HG03342 (cell line): ENCODE data around the gene PITRM1.

ENCODE experiments used
- ATAC-seq: cut with Tn5 transposase; IDR thresholded peaks from one replicate; pipeline ENCODE4 v1.9.1; 2021; ENCODE audit warnings: mild to moderate bottlenecking, moderate library complexity; ENCODE audit not compliant: unreplicated experiment

PITRM1 gene

DNA sequence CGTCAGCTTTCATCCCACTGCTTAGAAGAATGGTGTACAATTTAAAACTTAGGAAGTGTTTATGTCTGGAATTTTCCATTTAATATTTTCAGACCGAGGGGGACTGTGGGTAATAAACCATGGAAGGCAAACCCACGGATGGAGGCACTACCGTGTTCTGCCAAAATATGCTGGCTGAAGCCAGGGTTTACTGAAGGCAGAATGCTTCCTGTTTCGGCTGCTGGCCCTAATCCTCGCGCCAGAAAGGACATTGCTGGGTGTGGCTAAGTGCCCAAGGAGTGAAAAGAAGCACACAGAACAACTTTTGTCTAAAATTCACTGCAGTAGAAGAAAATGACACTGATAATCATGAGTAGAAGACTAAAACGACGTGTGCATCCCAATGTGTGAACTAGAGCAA is 32.3 kb downstream of the PITRM1 start:
- no peak for ATAC-seq

DNA sequence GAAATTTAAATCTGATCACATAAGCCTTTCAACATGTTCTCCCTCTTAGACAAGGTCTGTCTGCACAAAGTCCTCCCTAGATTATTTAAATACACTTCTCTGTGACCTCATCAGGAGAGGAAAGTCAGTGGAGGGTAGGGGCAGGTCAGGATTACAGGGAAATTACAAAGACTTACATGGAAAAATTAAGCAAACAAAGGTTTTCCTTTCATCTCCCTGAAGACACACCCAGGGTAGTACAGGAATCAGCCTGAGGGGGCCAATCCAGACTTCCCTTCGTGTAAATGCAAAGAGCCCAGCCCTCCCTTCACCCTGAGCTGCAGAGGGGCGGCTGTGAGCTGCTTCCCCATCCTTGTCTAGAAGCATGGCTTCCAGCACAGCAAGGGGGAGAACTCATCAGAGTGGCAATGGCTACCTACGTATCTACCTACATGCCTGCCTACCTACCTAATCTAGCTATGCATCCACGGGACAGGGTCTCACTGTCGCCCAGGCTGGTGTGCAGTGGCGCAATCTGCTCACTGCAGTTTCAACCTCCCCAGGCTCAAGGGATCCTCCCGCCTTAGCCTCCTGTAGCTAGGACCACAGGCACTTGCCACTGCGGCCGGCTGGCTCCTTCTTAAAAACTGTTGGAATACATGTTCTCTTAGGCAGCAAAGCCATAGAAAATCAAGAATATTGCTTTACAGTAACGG is 33.2 kb downstream of the PITRM1 start:
- no peak for ATAC-seq

DNA sequence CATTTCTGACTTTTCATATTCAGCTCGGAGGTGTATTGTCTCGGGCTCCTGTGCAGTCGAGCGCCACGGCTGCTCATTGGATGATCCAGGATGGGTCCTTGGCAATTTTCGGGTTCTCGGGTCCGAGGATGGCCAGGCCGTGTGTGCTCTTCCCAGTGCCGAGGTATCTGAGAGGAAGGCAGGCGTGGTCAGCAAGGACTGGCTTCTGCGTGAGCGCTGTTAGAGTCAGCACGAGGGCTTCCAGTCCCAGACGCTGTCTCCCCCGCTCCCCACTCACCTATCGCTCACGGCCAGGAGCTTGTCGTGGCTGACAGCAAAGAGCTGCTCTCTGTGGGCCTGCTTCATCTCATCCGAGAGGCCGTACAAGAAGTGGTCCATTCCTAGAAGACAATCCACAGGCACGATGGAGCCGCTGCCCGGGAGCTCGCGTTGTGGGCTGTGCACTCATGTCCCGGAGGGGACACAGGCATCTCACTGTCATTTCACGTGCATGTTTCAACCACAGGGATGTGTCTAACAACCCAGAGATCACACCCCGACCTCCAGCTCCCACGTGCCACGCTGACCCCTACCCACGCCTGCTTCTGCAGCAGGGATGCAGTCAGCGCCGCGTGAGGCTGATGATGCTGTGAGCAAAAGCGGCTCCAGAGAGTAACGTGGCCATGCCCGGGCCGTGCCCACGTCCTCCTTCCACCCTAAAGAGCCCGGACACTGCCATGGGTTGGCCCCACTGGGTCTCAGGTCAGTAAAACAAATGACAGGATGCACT is 34.4 kb downstream of the PITRM1 start:
- ATAC-seq: no peak

DNA sequence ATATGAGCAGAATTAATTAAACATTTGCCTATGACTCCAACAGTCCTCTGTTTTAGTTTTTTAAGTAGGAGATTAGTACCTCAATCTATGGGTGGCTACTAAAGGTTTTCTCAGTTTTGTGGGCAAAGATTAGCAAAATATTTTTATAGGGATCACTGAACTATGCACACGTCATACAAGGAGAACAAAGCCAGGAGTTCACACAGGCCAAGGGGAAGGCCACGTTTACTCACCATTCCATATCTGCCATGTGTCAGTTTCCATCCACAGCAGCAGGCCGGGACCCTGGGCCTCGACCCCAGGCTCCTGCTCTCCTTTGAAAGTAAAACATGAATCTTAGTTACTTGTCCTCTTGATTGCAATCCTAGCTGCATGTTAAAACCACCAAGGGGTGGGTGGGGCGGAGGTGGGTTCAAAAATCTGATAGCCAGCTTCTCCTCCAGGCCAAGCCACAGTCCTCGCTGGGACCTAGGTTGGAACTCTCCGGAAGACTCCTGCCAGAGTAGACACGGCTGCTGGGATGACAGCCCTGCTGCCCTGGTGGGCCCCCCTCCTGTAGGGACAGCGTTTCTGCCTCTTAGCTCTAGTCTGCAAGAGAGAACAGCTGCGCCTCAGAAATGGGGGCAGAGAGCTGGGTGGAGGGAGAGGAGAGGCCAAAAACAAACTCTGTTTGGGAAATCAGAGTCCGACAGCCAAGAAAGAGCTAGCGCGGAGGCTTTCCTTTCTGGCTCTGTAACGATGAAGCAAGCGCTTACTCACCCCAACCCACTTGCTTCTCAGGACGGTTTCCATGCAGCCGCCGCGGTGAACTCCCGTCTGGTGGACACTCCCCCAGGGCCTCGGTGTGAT is 35.6 kb downstream of the PITRM1 start:
- ATAC-seq: no peak

DNA sequence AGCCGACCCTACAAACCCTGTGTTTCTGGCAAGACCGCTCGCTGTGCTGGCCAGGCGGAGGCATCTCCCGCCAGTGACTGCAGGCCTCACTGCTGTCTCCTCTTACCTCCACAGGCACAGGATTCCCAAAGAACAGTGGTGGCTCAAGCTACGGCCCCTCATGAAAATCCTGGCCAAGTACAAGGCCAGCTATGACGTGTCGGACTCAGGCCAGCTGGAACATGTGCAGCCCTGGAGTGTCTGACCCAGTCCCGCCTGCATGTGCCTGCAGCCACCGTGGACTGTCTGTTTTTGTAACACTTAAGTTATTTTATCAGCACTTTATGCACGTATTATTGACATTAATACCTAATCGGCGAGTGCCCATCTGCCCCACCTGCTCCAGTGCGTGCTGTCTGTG is 36.2 kb downstream of the PITRM1 start:
- ATAC-seq: no peak

GRCh38 chr10:3135006-3135405 is 37.6 kb downstream of the PITRM1 start:
- ATAC-seq: no peak

DNA sequence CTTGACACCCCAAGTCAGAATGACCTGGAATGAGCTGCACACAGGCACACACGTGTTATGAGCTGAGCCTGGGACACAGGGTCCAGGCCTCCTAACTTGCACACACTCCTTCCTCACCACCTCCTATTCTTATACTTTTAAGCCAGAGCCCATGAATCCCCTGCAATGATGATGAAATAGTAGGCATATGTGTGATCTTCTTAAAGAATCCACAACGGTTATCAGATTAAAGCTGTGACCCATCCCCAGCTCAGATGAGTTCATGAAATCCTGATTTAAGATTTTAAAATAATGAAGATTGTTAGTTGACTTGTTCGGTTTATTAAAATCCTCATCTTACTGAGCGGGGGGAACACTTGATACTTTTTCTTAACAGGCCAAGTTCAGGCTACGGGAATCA is 38.6 kb downstream of the PITRM1 start:
- ATAC-seq: no peak

DNA sequence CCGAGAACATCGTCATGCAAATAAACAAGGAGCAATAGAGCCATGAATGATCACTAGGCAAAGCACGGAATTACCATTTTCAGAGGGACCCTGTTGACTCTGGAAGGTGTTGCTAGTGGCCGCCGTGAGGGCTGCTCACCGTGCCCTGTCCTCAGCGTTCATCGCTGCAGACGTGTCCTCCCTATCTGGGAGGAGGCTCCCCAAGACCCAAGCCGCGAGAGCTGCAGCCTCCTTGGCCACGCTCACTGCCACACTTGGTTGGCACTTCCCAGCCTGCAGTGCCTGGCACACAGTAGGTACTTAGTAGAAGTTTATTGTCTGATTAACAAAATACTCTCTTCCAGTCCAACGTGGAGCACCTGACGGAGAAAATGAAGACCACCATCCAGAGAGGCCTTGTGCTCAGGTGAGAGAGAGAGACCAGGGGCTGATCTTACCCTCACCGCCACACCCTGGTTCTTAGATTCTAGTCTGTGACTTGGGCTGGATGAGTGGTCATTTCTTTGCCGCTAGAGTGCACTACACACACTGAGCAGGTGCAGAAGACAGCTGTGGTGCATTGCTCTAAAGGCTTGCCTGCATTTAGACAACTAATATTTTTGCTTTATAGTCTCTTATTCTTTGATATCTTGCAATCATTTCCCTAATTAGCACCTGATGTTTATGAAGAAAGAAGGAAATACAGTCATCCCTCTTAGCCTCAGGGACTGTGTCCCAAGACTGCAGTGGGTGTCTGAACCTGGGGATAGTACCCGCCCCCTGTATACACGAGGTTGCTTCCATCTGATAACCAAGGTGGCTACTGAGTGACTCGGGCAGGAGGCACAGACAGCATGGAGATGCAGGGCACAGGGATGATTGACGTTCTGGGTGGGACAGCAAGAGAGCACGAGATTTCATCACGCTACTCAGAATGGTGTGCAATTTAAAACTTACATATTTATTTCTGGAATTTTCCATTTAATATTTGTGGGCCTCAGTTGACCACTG is 40.3 kb downstream of the PITRM1 start:
- ATAC-seq: no peak

DNA sequence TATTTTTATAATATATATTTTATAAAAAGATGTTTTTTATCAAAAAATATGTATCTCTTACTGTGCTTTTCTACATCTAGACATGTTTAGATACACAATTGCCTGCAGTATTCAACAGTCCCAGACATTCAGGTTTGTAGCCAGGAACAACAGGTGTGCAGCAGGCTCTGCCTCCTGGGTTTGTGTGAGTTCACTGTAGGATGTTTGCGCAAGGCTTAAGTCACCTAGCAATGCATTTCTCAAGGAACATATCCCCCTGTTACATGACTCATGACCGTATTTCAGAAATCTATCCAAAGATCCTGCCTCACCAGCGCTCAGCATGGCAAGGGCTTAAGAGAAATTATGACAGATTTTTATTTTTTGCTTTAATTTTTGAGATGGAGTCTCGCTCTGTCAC is 41.5 kb downstream of the PITRM1 start:
- no peak for ATAC-seq

GRCh38 chr10:3129581-3130340 is 42.8 kb downstream of the PITRM1 start:
- no peak for ATAC-seq

DNA sequence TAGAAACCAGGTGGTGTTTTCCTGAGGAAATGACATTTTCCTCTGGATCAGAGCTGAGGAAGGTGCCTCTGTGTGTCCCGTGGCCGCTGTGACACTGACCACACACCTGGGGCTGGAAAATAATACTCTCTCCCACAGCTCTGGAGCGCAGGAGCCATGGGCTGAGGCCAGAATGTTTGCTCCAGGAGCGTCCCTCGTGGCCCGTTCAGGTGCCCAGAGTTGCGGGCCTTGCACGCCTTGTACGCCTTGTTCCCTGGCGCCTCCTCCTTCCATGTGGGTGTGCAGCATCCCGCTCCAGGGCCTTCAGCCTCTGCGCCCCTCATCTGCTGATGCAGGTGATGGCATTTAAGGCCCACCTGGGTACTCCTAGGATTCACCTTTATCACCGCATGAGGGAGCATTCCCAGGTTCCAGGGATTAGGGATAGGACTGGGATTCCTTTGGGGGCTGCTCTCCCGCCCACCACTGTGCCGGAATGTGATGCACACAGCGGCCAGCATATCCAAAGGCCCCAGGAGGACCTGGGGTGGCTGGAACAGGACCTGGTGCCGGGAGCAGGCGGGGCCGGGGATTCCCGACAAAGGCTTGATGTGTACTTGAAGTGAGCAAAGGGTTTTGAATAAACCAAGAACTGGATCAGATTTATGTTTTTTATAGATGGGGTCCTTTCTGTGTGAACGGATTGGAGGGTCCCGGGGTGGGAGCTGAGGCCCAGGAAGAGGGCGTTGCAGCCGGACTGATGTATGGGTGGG is 44.0 kb downstream of the PITRM1 start:
- ATAC-seq: no peak

DNA sequence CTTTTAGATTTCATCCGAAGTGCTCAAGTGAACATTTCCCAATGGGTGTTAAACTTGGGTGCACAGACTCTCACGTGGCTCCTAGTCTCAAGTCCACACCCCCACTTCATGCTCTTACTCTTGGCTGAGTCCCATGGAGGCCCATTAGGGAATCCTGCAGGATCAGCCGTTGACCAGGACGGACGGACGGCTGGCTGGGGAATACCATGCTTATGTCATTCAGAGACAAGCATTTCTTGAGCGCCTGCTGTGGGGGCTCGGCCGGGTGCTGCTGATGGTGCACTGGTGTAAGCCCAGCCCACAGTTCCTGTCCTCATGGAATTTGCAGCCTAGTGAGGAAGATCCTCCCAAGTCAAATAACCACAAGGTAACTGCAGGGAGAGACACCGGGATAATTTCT is 44.7 kb downstream of the PITRM1 start:
- no peak for ATAC-seq

GRCh38 chr10:3126741-3127346 is 45.7 kb downstream of the PITRM1 start:
- ATAC-seq: no peak

GRCh38 chr10:3126249-3126648 is 46.3 kb downstream of the PITRM1 start:
- ATAC-seq: no peak

GRCh38 chr10:3125527-3126170 is 46.9 kb downstream of the PITRM1 start:
- no peak for ATAC-seq

DNA sequence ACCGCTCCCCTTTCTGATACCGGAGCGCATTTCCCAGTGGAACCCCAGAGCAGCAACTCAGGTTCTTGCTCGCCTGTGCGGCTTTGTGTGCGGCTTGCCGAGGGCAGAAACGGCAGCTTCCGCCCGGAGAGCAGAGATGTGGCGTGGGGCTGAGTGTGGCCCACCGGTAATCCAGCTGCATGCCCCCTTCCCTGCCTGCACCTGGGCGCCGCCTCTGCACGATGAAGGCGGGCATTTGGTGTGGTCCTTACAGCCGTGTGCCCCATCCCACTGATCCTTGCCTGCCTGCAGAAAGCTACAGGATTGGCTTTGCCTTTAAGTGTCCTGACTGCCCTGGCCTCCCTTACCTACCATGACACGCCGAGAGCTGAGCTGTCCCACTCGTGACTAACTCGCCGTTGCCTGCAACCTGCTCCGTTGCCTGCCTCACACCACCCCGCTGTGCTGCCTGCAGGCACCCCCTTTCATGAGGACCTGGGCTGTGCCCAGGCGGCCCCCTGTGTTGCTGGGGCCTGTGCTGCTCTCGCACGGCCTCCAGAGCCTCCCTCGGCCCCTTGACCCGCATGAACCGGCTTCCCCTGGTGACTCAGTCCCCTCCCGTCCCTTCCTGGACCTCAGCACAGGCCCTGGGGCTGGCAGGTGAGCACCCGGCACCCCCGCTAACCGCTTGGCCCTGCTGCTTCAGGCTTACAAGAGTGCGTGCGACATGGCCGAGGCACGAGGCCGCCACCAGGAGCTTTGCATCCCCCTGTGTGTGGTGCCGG is 48.0 kb downstream of the PITRM1 start:
- ATAC-seq: no peak
